Mesothelial cell of epicardium (in vitro differentiated cells): ENCODE measurements around the gene KIAA1671. TPM values are rescaled to one million over a fixed set of nuclear protein-coding genes. Genes with fewer than 3 reads are reported as not detected.

Experiments used
- DNase-seq, 2 experiments: peaks; one replicate each; pipeline ENCODE4 v3.0.0; 2021; ENCODE audit warnings: low spot score in 2 of 2; ENCODE audit not compliant: unreplicated experiment in 2 of 2
- H3K27ac Mint-ChIP-seq: 2 replicates; pipeline ENCODE4 v1.8.0; 2021; ENCODE audit warnings: mixed read lengths
- H3K27me3 Mint-ChIP-seq: 2 replicates; pipeline ENCODE4 v1.8.0; 2021; ENCODE audit warnings: low read depth, mixed read lengths
- H3K36me3 Mint-ChIP-seq: 2 replicates; pipeline ENCODE4 v1.8.0; 2021; ENCODE audit warnings: mixed read lengths
- H3K4me1 Mint-ChIP-seq: 2 replicates; pipeline ENCODE4 v1.8.0; 2021; ENCODE audit warnings: mixed read lengths
- H3K4me3 Mint-ChIP-seq: 2 replicates; pipeline ENCODE4 v1.8.0; 2021; ENCODE audit warnings: mild to moderate bottlenecking, moderate library complexity, mixed read lengths
- H3K9me3 Mint-ChIP-seq: 2 replicates; pipeline ENCODE4 v1.8.0; 2021; ENCODE audit warnings: mixed read lengths
- total RNA-seq: library from RNA; stranded (reverse); gene quantifications from 3 replicates; pipeline ENCODE4 v1.2.1, GENCODE V29; 2021
- TF ChIP-seq, protein P1 (sequence below): fragments of 200-600 bp; sonication (generic); IDR thresholded peaks from one replicate; pipeline ENCODE4 v1.5.0; 2021; ENCODE audit warnings: antibody characterized with exemption; ENCODE audit not compliant: unreplicated experiment

The KIAA1671 gene
- total RNA-seq, 1 donor from 2014 or later = 21.8 TPM

DNA sequence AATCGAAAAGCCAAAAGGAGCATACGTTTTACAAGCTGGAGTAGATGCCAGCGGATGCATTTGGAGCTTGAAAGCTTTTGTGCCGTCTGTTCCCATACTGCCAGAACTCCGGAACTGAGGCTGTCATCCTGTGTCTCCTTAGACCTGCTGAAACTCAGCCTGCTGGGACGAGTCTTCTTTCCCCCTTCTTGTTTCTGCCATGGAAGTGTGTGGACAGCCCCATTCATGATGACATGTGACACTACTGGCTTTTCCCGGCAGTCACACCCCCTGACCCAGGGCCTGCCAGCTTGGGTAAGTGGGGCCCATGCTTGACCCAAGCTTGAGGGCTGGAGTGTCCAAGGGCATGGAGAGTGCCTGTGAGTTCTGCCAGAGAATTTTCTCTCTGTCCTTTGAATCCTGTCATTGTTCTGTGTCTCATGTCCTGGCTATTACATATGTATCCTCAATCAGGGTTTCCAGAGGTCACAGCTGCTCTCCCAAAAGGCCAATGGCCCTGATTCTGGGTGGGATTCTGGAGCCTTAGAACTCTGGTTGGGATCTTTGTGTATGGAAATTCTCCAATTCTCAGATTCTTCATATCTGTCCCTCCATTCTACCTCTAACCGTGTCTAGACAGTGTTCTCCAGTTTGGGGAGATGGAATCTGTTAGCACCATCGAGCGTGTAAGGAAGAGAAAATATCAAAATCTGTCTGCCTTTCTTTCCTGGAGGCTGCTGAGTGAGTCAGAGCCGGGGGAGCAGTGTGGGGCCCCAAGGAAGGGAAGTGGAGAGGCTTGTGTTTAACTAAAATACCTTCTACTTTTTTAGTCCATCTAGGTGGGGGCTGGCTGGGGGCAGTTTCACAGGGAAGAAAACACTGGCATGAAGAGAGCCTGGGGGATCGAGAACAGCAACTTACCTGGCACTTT is 73.2 kb downstream of the KIAA1671 start:
- Mint-ChIP-seq H3K4me1 (peaks cover 20% of the 10 kb centered on the region), H3K27ac (peak overlapping the region; percentile 93), H3K36me3 (no peaks in the 10 kb centered on the region), H3K9me3 (no peaks in the 10 kb centered on the region), H3K27me3 (no peaks in the 10 kb centered on the region), H3K4me3 (no peak overlapping the region)
- DNase-seq = no peak
- TF ChIP-seq, protein P1, sequence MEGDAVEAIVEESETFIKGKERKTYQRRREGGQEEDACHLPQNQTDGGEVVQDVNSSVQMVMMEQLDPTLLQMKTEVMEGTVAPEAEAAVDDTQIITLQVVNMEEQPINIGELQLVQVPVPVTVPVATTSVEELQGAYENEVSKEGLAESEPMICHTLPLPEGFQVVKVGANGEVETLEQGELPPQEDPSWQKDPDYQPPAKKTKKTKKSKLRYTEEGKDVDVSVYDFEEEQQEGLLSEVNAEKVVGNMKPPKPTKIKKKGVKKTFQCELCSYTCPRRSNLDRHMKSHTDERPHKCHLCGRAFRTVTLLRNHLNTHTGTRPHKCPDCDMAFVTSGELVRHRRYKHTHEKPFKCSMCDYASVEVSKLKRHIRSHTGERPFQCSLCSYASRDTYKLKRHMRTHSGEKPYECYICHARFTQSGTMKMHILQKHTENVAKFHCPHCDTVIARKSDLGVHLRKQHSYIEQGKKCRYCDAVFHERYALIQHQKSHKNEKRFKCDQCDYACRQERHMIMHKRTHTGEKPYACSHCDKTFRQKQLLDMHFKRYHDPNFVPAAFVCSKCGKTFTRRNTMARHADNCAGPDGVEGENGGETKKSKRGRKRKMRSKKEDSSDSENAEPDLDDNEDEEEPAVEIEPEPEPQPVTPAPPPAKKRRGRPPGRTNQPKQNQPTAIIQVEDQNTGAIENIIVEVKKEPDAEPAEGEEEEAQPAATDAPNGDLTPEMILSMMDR = no peak

DNA sequence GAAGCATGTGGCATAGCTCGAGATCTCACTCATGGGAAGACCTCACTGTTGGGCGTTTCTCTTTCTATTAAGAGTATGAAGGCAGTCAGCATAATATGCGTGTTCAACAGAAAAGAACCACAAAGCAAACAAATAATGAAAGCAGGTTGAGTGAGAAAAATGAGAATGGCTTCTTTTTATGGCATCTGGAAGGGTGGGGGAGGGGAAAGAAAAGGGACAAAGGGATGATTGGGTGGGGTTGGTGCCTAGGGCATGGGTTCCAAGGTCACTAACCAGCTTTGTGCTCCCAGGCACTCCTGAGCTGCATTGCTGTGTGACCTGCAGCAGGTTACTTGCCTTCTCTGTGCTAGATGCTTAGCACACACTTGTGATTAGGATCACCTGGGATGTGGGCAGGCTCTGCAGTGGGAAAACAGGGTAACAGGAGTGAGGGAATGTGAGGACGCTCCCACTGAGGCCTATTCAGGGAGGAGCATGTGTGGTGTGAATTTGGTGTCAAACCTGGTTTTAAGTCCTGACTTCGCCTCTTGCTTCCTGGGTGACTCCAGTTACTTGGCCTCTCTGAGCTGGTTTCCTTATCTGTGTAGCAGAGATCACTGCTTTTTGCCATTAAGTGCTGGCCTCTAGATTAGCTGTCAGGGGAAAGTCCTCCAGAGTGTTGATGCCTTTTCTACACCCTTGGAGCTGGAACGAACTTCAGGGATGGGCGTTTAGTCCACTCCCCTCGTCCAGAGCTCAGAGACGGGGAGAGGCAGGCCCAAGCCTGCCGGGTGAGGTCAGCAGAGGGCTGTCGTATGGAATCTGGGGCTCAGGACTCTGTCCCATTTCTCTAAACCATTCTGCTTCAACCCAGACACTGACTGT is 74.8 kb downstream of the KIAA1671 start:
- H3K9me3 Mint-ChIP-seq = no peaks in the 10 kb centered on the region

DNA sequence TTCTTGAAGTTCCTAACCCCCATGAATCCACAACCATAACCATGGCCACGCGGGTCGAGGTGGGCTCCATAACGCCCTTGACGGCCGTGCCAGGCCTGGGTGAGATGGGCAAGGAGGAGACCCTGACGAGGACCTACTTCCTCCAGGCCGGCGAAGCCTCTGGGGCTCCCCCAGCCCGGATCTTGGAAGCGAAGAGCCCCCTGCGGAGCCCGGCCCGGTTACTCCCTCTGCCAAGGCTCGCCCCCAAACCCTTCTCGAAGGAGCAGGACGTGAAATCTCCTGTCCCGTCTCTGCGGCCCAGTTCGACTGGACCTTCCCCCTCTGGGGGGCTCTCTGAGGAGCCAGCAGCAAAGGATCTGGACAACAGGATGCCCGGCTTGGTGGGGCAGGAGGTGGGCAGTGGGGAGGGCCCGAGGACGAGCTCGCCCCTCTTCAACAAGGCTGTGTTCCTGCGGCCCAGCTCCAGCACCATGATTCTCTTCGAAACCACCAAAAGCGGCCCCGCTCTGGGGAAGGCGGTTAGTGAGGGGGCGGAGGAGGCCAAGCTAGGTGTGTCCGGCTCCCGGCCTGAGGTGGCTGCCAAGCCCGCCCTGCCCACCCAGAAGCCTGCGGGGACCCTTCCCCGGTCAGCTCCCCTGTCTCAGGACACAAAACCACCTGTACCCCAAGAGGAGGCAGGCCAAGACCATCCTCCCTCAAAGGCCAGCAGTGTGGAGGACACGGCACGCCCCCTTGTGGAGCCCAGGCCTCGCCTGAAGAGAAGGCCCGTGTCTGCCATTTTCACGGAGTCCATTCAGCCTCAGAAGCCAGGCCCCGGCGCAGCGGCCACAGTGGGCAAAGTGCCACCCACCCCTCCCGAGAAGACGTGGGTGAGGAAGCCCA is 75.7 kb downstream of the KIAA1671 start:
- Mint-ChIP-seq H3K4me3 (no peak overlapping the region), H3K9me3 (no peaks in the 10 kb centered on the region), H3K27ac (no peak overlapping the region), H3K36me3 (no peaks in the 10 kb centered on the region), H3K27me3 (no peaks in the 10 kb centered on the region), H3K4me1 (peaks cover 20% of the 10 kb centered on the region)
- TF ChIP-seq, protein P1 = no peak
- peak in 1 of 2 experiments; percentile 45 for DNase-seq

More for the DNA sequence above, 74.8 kb downstream of the KIAA1671 start:
- no peak overlapping the region for H3K4me3 Mint-ChIP-seq
- no peaks in the 10 kb centered on the region for H3K27me3 Mint-ChIP-seq
- TF ChIP-seq, protein P1 = no peak
- H3K4me1 Mint-ChIP-seq = peaks cover 20% of the 10 kb centered on the region
- DNase-seq = no peak
- peak overlapping the region; percentile 12 for H3K27ac Mint-ChIP-seq
- no peaks in the 10 kb centered on the region for H3K36me3 Mint-ChIP-seq

DNA sequence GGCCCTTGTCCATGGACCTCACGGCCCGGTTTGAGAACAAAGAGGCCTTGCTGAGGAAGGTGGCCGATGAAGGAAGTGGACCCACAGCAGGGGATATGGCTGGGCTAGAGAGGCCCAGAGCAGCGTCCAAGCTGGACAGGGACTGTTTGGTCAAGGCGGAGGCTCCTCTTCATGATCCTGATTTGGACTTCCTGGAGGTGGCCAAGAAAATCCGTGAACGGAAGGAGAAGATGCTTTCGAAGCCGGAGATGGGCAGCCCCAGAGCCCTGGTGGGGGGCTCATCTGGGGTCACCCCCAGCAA is 76.3 kb downstream of the KIAA1671 start:
- peaks cover 20% of the 10 kb centered on the region for H3K4me1 Mint-ChIP-seq
- no peak for DNase-seq
- no peak overlapping the region for H3K27ac Mint-ChIP-seq
- H3K9me3 Mint-ChIP-seq = no peaks in the 10 kb centered on the region
- H3K4me3 Mint-ChIP-seq = no peak overlapping the region
- H3K27me3 Mint-ChIP-seq = no peaks in the 10 kb centered on the region
- H3K36me3 Mint-ChIP-seq = no peaks in the 10 kb centered on the region
- TF ChIP-seq, protein P1 = no peak

DNA sequence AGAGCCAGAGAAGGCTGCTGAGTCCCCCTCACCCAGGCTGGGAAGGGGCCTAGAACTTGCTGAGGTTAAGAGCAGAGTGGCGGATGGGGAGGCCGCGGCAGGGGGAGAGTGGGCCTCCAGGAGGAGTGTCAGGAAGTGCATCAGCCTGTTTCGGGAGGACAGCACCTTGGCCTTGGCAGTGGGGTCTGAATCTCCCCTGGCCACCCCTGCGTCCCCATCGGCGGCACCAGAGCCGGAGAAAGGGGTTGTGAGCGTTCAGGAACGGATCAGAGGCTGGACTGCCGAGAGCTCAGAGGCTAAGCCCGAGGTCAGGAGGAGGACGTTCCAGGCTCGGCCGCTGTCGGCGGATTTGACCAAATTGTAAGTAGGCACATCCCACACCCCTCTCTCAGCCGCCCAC is 76.7 kb downstream of the KIAA1671 start:
- TF ChIP-seq, protein P1 = no peak
- Mint-ChIP-seq H3K4me3 (no peak overlapping the region), H3K27ac (no peak overlapping the region), H3K27me3 (no peaks in the 10 kb centered on the region), H3K36me3 (peaks cover under 1% of the 10 kb centered on the region), H3K9me3 (no peaks in the 10 kb centered on the region), H3K4me1 (peaks cover 20% of the 10 kb centered on the region)
- DNase-seq = no peak
